Gastrocnemius medialis (tissue), 4 donors: ENCODE data around the gene ARHGAP6.

Experiments used
- POLR2A ChIP-seq, 2 donors: fragments of 450-650 bp; IDR thresholded peaks; one replicate each; pipeline ENCODE4 v1.6.1; 2017; ENCODE audit warnings: antibody characterized with exemption in 2 of 2, mild to moderate bottlenecking in 2 of 2, moderate library complexity in 2 of 2
- TF ChIP-seq, protein P1 (sequence below), 5 experiments: fragments of 450-650 bp in 3 of 5; fragments of 200-600 bp in 2 of 5; sonication (generic) in 2 of 5; IDR thresholded peaks in 4 of 5; conservative IDR thresholded peaks in 1 of 5; 1 replicate in 4 of 5; 2 replicates in 1 of 5; pipeline ENCODE4 v1.5.1; 2016 to 2019; ENCODE audit warnings: antibody characterized with exemption in 5 of 5, mild to moderate bottlenecking in 3 of 5, moderate library complexity in 3 of 5

DNA sequence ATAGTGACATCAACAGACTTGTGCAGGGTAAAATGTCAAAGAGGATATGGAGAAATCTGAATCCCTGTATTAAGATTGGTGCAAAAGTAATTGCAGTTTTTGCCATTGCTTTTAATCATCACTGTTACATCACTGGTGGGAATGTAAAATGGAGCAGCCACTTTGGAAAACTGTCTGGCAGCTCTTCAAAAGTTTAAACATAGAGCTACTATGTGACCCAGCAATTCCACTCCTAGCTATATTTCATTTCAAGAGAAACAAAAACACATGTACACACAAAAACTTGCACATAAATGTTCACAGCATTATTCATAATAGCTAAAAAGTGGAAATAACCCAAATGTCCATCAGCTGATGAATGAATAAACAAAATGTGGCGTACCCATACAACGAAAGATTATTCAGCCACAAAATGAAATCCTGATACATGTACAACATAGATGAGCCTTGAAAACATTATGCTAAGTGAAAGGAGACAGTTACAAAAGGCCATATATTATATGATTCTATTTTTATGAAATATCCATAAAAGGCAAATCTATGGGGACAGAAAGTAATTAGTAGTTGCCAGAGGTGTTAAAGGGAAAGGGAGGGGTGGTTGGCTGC is 266.1 kb downstream of the ARHGAP6 start:
- TF ChIP-seq, protein P1, sequence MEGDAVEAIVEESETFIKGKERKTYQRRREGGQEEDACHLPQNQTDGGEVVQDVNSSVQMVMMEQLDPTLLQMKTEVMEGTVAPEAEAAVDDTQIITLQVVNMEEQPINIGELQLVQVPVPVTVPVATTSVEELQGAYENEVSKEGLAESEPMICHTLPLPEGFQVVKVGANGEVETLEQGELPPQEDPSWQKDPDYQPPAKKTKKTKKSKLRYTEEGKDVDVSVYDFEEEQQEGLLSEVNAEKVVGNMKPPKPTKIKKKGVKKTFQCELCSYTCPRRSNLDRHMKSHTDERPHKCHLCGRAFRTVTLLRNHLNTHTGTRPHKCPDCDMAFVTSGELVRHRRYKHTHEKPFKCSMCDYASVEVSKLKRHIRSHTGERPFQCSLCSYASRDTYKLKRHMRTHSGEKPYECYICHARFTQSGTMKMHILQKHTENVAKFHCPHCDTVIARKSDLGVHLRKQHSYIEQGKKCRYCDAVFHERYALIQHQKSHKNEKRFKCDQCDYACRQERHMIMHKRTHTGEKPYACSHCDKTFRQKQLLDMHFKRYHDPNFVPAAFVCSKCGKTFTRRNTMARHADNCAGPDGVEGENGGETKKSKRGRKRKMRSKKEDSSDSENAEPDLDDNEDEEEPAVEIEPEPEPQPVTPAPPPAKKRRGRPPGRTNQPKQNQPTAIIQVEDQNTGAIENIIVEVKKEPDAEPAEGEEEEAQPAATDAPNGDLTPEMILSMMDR (IDR thresholded peaks at IDR 0.05 in 4 of 5, conservative IDR thresholded peaks at IDR 0.05 in 1 of 5) = no peak
- TF ChIP-seq POLR2A (IDR thresholded peaks at IDR 0.05) = no peak
